ENCODE results near the gene MPZL3.

- TF ChIP-seq EZH2phosphoT487 (IDR thresholded peaks at IDR 0.05; ENCODE audit: low read depth), result no peak
- TF ChIP-seq, protein P1, sequence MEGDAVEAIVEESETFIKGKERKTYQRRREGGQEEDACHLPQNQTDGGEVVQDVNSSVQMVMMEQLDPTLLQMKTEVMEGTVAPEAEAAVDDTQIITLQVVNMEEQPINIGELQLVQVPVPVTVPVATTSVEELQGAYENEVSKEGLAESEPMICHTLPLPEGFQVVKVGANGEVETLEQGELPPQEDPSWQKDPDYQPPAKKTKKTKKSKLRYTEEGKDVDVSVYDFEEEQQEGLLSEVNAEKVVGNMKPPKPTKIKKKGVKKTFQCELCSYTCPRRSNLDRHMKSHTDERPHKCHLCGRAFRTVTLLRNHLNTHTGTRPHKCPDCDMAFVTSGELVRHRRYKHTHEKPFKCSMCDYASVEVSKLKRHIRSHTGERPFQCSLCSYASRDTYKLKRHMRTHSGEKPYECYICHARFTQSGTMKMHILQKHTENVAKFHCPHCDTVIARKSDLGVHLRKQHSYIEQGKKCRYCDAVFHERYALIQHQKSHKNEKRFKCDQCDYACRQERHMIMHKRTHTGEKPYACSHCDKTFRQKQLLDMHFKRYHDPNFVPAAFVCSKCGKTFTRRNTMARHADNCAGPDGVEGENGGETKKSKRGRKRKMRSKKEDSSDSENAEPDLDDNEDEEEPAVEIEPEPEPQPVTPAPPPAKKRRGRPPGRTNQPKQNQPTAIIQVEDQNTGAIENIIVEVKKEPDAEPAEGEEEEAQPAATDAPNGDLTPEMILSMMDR (IDR thresholded peaks at IDR 0.05; ENCODE audit: low read depth, low read length), result no peak
Measured at GRCh38 chr11:118219732-118220131, 32.4 kb downstream of the MPZL3 start.

All from OCI-LY3 (cell line).